Measurements from ENCODE around the gene RNF144B.

GRCh38 chr6:18432619-18433018 is 45.5 kb downstream of the RNF144B start:
- no peak for TF ChIP-seq CTCF (conservative IDR thresholded peaks at IDR 0.05)
- TF ChIP-seq EZH2 (IDR thresholded peaks at IDR 0.05; ENCODE audit: low read depth) = no peak

Data from PC-9 (cell line).